Stimulated activated CD4-positive, alpha-beta T cell treated with anti-CD3 and anti-CD28 coated beads, Interleukin-1b, Interleukin-23, amount 100 ng/mL, for 1 hour (primary cell): ENCODE results near the gene SLC1A1.

ENCODE experiments used
- DNase-seq, 2 donors: peaks; one replicate each; pipeline ENCODE4 v3.0.0-alpha.2; 2020; ENCODE audit warnings: low read depth in 2 of 2

Gene SLC1A1

GRCh38 chr9:4489919-4490704, at the start of gene SLC1A1:
TSS of gene SLC1A1 (plus strand) at chr9:4490468. CDS start at chr9:4490680, 212 bp downstream.
- DNase-seq: no peak

GRCh38 chr9:4442806-4443205, 47.5 kb upstream of the SLC1A1 start:
- no peak for DNase-seq

GRCh38 chr9:4443439-4443838, 46.8 kb upstream of the SLC1A1 start:
- DNase-seq: no peak

- no peak for DNase-seq
Observed at GRCh38 chr9:4461437-4461836, 28.8 kb upstream of the SLC1A1 start.

GRCh38 chr9:4463824-4464223, 26.4 kb upstream of the SLC1A1 start:
- DNase-seq: no peak

- DNase-seq: no peak
Observed at GRCh38 chr9:4464911-4465513, 25.3 kb upstream of the SLC1A1 start.

GRCh38 chr9:4465910-4466309, 24.4 kb upstream of the SLC1A1 start:
- DNase-seq: no peak

GRCh38 chr9:4475301-4475700, 15.0 kb upstream of the SLC1A1 start:
- DNase-seq: no peak

- no peak for DNase-seq
Observed at GRCh38 chr9:4486176-4486575, 4.1 kb upstream of the SLC1A1 start.

- no peak for DNase-seq
Observed at GRCh38 chr9:4489562-4489918, 728 bp upstream of the SLC1A1 start.

GRCh38 chr9:4490705-4491625, 697 bp downstream of the SLC1A1 start:
- no peak for DNase-seq

- no peak for DNase-seq
Observed at GRCh38 chr9:4491626-4491975, 1.3 kb downstream of the SLC1A1 start.

- DNase-seq: no peak
Observed at GRCh38 chr9:4494332-4494731, 4.1 kb downstream of the SLC1A1 start.

- DNase-seq: no peak
Observed at GRCh38 chr9:4494806-4495205, 4.5 kb downstream of the SLC1A1 start.

- no peak for DNase-seq
Observed at GRCh38 chr9:4495537-4495936, 5.3 kb downstream of the SLC1A1 start.

GRCh38 chr9:4496497-4496896, 6.2 kb downstream of the SLC1A1 start:
- no peak for DNase-seq

GRCh38 chr9:4497395-4497794, 7.1 kb downstream of the SLC1A1 start:
- DNase-seq: no peak

GRCh38 chr9:4497855-4498254, 7.6 kb downstream of the SLC1A1 start:
- no peak for DNase-seq

GRCh38 chr9:4499917-4500316, 9.6 kb downstream of the SLC1A1 start:
- DNase-seq: no peak

- DNase-seq: no peak
Observed at GRCh38 chr9:4501147-4501507, 10.9 kb downstream of the SLC1A1 start.

GRCh38 chr9:4502444-4502843, 12.2 kb downstream of the SLC1A1 start:
- DNase-seq: no peak

GRCh38 chr9:4503103-4503502, 12.8 kb downstream of the SLC1A1 start:
- no peak for DNase-seq

GRCh38 chr9:4504250-4504649, 14.0 kb downstream of the SLC1A1 start:
- no peak for DNase-seq
